GM23248 (cell line): ENCODE results near the gene PGP. TPM values are rescaled to one million over a fixed set of nuclear protein-coding genes. Genes with fewer than 3 reads are reported as not detected.

ENCODE experiments used
- DNase-seq: peaks from one replicate; pipeline ENCODE4 v3.0.0-alpha.2; 2015
- H2AFZ ChIP-seq: fragments of 200-600 bp; sonication (generic); 2 replicates; pipeline ENCODE4 v1.6.1; 2016; ENCODE audit warnings: antibody characterized with exemption
- H3F3A ChIP-seq: fragments of 200-600 bp; sonication (generic); 2 replicates; pipeline ENCODE4 v1.6.1; 2016; ENCODE audit warnings: mild to moderate bottlenecking, antibody characterized with exemption, mixed run types; ENCODE audit not compliant: insufficient read depth
- H3K27ac ChIP-seq: fragments of 200-600 bp; sonication (generic); 2 replicates; pipeline ENCODE4 v1.5.1; 2016; ENCODE audit warnings: mild to moderate bottlenecking
- H3K27me3 ChIP-seq: fragments of 200-600 bp; sonication (generic); replicated peaks from 2 replicates; pipeline ENCODE4 v1.6.1; 2016; ENCODE audit warnings: mild to moderate bottlenecking; ENCODE audit not compliant: insufficient read depth
- H3K36me3 ChIP-seq: fragments of 200-600 bp; sonication (generic); 2 replicates; pipeline ENCODE4 v1.6.1; 2016; ENCODE audit warnings: low read depth, mild to moderate bottlenecking
- H3K4me1 ChIP-seq: fragments of 200-600 bp; sonication (generic); 2 replicates; pipeline ENCODE4 v1.6.1; 2016; ENCODE audit warnings: mild to moderate bottlenecking; ENCODE audit not compliant: insufficient read depth
- H3K4me2 ChIP-seq: fragments of 200-600 bp; sonication (generic); one replicate; pipeline ENCODE4 v1.6.1; 2016; ENCODE audit warnings: mild to moderate bottlenecking; ENCODE audit not compliant: unreplicated experiment
- H3K4me3 ChIP-seq: fragments of 200-600 bp; sonication (generic); 2 replicates; pipeline ENCODE4 v1.5.1; 2016; ENCODE audit warnings: mild to moderate bottlenecking
- H3K79me2 ChIP-seq: fragments of 200-600 bp; sonication (generic); 2 replicates; pipeline ENCODE4 v1.6.1; 2016; ENCODE audit warnings: mild to moderate bottlenecking; ENCODE audit not compliant: insufficient read depth
- H3K9ac ChIP-seq: fragments of 200-600 bp; sonication (generic); 2 replicates; pipeline ENCODE4 v1.6.1; 2016; ENCODE audit warnings: mild to moderate bottlenecking
- H3K9me2 ChIP-seq: fragments of 200-600 bp; sonication (generic); 2 replicates; pipeline ENCODE4 v1.6.1; 2016; ENCODE audit warnings: mixed run types, mild to moderate bottlenecking, moderate library complexity; ENCODE audit not compliant: insufficient read depth
- H3K9me3 ChIP-seq: fragments of 200-600 bp; sonication (generic); one replicate; pipeline ENCODE4 v1.6.1; 2017; ENCODE audit warnings: low read depth
- H4K20me1 ChIP-seq: fragments of 200-600 bp; sonication (generic); 2 replicates; pipeline ENCODE4 v1.6.0; 2016; ENCODE audit not compliant: insufficient read depth
- EZH2 ChIP-seq: fragments of 200-600 bp; sonication (generic); IDR thresholded peaks from 2 replicates; pipeline ENCODE4 v1.6.1; 2018; ENCODE audit warnings: antibody characterized with exemption, mild to moderate bottlenecking; ENCODE audit not compliant: insufficient read depth, poor library complexity, severe bottlenecking
- EZH2phosphoT487 ChIP-seq: fragments of 200-600 bp; sonication (generic); IDR thresholded peaks from 2 replicates; pipeline ENCODE4 v1.6.1; 2018; ENCODE audit warnings: antibody characterized with exemption, moderate library complexity, mild to moderate bottlenecking, low read depth; ENCODE audit not compliant: insufficient read depth
- WGBS, 2 experiments: methylation state at CpG; one replicate each; pipeline ENCODE4 v1.1.6; 2015 to 2017; ENCODE audit warnings: low lambda C conversion rate in 2 of 2, low coverage in 1 of 2; ENCODE audit errors: missing lambda C conversion rate in 2 of 2; 5-methylcytosine and 5-hydroxymethylcytosine counted together
- in situ Hi-C: fragments of 300-500 bp; cut with MboI; formaldehyde crosslinking; loops from 2 replicates; pipeline ENCODE4 v1.15.0; 2020
- polyA plus RNA-seq: library from polyadenylated mRNA; unstranded; fragments of >200 nt; fragmentation: Nextera tagmentation; extraction: Ambion mirVana; gene quantifications from 2 replicates; pipeline ENCODE4 v1.2.1, GENCODE V29; 2016
- total RNA-seq: library from RNA; depleted of rRNA; stranded (reverse); fragments of >200 nt; shearing (Covaris generic); gene quantifications from 2 replicates; pipeline ENCODE4 v1.2.3, GENCODE V29; 2014

PGP gene
- total and polyA plus RNA-seq, 2 experiments from 2014 or later, result 10.1 to 25.5 TPM

DNA sequence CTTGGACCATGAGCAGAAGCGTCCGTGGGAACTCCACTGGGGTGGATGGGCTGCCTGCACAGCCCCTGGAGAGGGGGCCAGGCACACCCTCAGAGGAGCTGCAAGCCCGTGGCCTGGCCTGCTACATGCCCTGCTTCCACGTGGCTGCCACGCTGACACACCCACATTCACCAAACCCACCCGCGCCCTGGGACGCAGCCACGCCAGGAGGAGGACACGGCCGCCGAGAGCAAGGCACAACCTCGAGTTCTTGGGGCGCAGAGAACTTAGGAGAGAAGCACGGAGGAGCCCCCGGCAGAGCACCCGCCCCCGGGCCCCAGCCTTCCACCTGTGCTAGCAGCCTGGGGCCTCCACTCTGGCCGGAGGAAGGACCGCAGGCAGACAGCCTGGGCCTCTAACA is 37.1 kb downstream of the PGP start:
- WGBS, 2 experiments, result 87 to 95% methylated on average over 9 to 18 of the region's 20 CpGs
- H3K4me1 ChIP-seq, result no peaks in the 10 kb centered on the region
- H3K4me2 ChIP-seq, result no peak overlapping the region
- in situ Hi-C loops, result no loop called here
- no peaks in the 10 kb centered on the region for H3K27me3 ChIP-seq
- H3K9ac ChIP-seq, result no peak overlapping the region
- H3K4me3 ChIP-seq, result no peak overlapping the region
- no peak overlapping the region for H3K27ac ChIP-seq
- H3F3A ChIP-seq, result no peaks in the 10 kb centered on the region
- H3K79me2 ChIP-seq, result no peaks in the 10 kb centered on the region
- H3K9me2 ChIP-seq, result no peaks in the 10 kb centered on the region
- TF ChIP-seq EZH2, result no peak
- no peaks in the 10 kb centered on the region; the same call in 1 of the 2 replicates for H3K36me3 ChIP-seq
- H3K9me3 ChIP-seq, result no peaks in the 10 kb centered on the region
- H4K20me1 ChIP-seq, result no peaks in the 10 kb centered on the region
- DNase-seq, result no peak
- H2AFZ ChIP-seq, result no peak overlapping the region

DNA sequence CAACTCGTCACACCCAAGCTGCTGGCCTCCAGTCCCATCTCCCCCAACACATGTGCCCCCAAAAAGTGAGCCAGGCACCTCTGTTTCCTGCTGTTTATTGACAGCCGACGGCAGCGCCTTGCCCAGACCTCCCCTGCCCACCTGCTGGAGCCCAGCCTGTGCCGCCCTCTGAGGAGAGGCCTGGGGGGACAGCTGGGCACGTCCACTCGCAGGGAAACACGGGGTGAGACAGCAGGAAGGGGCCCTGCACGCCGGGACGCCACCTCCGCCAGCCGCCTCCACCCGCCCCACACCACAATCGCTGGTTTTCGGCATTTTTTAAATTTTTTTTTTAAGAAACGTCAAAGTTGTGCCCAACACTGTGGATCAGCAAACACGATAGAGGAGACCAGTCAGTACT is 37.5 kb downstream of the PGP start:
- no peak overlapping the region for H2AFZ ChIP-seq
- in situ Hi-C loops, result no loop called here
- no peaks in the 10 kb centered on the region for H3K27me3 ChIP-seq
- H3K36me3 ChIP-seq, result no peaks in the 10 kb centered on the region; the same call in 1 of the 2 replicates
- H4K20me1 ChIP-seq, result no peaks in the 10 kb centered on the region
- no peaks in the 10 kb centered on the region for H3K9me3 ChIP-seq
- H3K9me2 ChIP-seq, result no peaks in the 10 kb centered on the region
- H3K79me2 ChIP-seq, result no peaks in the 10 kb centered on the region
- no peak overlapping the region for H3K27ac ChIP-seq
- no peaks in the 10 kb centered on the region for H3K4me1 ChIP-seq
- TF ChIP-seq EZH2, result no peak
- no peak for DNase-seq
- no peaks in the 10 kb centered on the region for H3F3A ChIP-seq
- no peak overlapping the region for H3K4me2 ChIP-seq
- no peak overlapping the region for H3K4me3 ChIP-seq
- no peak overlapping the region for H3K9ac ChIP-seq
- 88 to 89% methylated on average over 18 of the region's 18 CpGs for WGBS, 2 experiments

DNA sequence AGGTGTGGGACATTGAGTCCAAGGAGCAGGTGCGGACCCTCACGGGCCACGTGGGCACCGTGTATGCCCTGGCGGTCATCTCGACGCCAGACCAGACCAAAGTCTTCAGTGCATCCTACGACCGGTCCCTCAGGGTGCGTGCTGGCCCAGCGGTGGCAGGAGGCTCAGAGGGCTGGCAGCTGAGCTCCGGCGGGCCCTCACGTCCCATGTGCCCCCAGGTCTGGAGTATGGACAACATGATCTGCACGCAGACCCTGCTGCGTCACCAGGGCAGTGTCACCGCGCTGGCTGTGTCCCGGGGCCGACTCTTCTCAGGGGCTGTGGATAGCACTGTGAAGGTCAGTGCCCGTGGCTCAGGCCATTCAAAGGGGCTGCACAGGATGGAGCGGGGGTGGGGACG is 38.6 kb downstream of the PGP start:
- no peak overlapping the region for H3K9ac ChIP-seq
- no peak overlapping the region for H3K27ac ChIP-seq
- no peaks in the 10 kb centered on the region for H3K79me2 ChIP-seq
- no peak overlapping the region for H3K4me3 ChIP-seq
- no peaks in the 10 kb centered on the region for H3F3A ChIP-seq
- no peaks in the 10 kb centered on the region for H3K27me3 ChIP-seq
- in situ Hi-C loops, result no loop called here
- H4K20me1 ChIP-seq, result no peaks in the 10 kb centered on the region
- no peaks in the 10 kb centered on the region for H3K9me3 ChIP-seq
- no peak overlapping the region for H3K4me2 ChIP-seq
- TF ChIP-seq EZH2 (no peak), EZH2phosphoT487 (no peak)
- no peak overlapping the region for H2AFZ ChIP-seq
- DNase-seq, result no peak
- 95% methylated on average over 22 to 23 of the region's 23 CpGs for WGBS, 2 experiments
- no peaks in the 10 kb centered on the region for H3K4me1 ChIP-seq
- no peaks in the 10 kb centered on the region for H3K9me2 ChIP-seq
- no peaks in the 10 kb centered on the region; the same call in 1 of the 2 replicates for H3K36me3 ChIP-seq

DNA sequence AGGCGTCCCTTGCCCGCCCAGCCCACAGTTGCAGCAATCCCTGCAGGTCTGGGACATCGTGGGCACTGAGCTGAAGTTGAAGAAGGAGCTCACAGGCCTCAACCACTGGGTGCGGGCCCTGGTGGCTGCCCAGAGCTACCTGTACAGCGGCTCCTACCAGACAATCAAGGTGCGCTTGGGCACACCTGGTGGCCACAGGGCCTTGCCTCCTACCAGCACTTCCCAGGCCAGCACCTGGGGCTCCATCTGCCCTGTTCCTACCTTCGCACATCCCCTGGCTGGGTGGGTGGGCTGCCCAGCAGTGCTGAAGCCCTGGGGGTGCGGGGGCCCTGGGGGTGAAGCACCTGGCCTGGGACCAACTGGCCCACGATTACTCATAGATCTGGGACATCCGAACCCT is 39.2 kb downstream of the PGP start:
- H3K27ac ChIP-seq, result no peak overlapping the region
- 95 to 99% methylated on average over 8 to 9 of the region's 10 CpGs for WGBS, 2 experiments
- no peak for DNase-seq
- no peaks in the 10 kb centered on the region for H3K4me1 ChIP-seq
- no peak overlapping the region for H3K4me2 ChIP-seq
- H3K9me3 ChIP-seq, result no peaks in the 10 kb centered on the region
- no peak overlapping the region for H2AFZ ChIP-seq
- no peak overlapping the region for H3K4me3 ChIP-seq
- no peaks in the 10 kb centered on the region for H4K20me1 ChIP-seq
- no peaks in the 10 kb centered on the region; the same call in 1 of the 2 replicates for H3K36me3 ChIP-seq
- TF ChIP-seq EZH2 (no peak), EZH2phosphoT487 (no peak)
- H3K27me3 ChIP-seq, result no peaks in the 10 kb centered on the region
- in situ Hi-C loops, result no loop called here
- H3K79me2 ChIP-seq, result no peaks in the 10 kb centered on the region
- H3K9me2 ChIP-seq, result no peaks in the 10 kb centered on the region
- H3F3A ChIP-seq, result no peaks in the 10 kb centered on the region
- H3K9ac ChIP-seq, result no peak overlapping the region
